NCI-H2029 treated with DMSO at 0.1 percent for 48 hours (cell line): ENCODE data around the gene TBX3.

Experiments
- DNase-seq: peaks from one replicate; lab custom pipeline; 2025; lab: John Stamatoyannopoulos, UW

Gene TBX3

GRCh38 chr12:114696443-114697242 is 12.7 kb upstream of the TBX3 start:
- no peak for DNase-seq

- no peak for DNase-seq
Observed at GRCh38 chr12:114695305-114695592, 11.3 kb upstream of the TBX3 start.

GRCh38 chr12:114694436-114695304 is 10.7 kb upstream of the TBX3 start:
- DNase-seq: no peak

- DNase-seq: no peak
Observed at GRCh38 chr12:114693532-114693931, 9.6 kb upstream of the TBX3 start.

- DNase-seq: no peak
Observed at GRCh38 chr12:114693059-114693531, 9.1 kb upstream of the TBX3 start.

GRCh38 chr12:114692186-114693058 is 8.4 kb upstream of the TBX3 start:
- no peak for DNase-seq

GRCh38 chr12:114691763-114692185 is 7.8 kb upstream of the TBX3 start:
- DNase-seq: no peak

- no peak for DNase-seq
Observed at GRCh38 chr12:114691196-114691595, 7.2 kb upstream of the TBX3 start.

- DNase-seq: no peak
Observed at GRCh38 chr12:114690267-114691135, 6.5 kb upstream of the TBX3 start.

- DNase-seq: no peak
Observed at GRCh38 chr12:114689075-114689994, 5.4 kb upstream of the TBX3 start.

- DNase-seq: no peak
Observed at GRCh38 chr12:114688256-114688845, 4.4 kb upstream of the TBX3 start.

GRCh38 chr12:114687802-114688201 is 3.8 kb upstream of the TBX3 start:
- DNase-seq: no peak

- DNase-seq: no peak
Observed at GRCh38 chr12:114686773-114687500, 3.0 kb upstream of the TBX3 start.

- no peak for DNase-seq
Observed at GRCh38 chr12:114686426-114686772, 2.4 kb upstream of the TBX3 start.

- DNase-seq: no peak
Observed at GRCh38 chr12:114685869-114686268, 1.9 kb upstream of the TBX3 start.

GRCh38 chr12:114685320-114685781 is 1.4 kb upstream of the TBX3 start:
- no peak for DNase-seq

GRCh38 chr12:114684870-114685273 is 897 bp upstream of the TBX3 start:
- no peak for DNase-seq

- DNase-seq: no peak
Observed at GRCh38 chr12:114683709-114684097, 272 bp downstream of the TBX3 start.
